K562 (cell line): Measurements from ENCODE around the gene BOLA1. TPM values are rescaled to one million over a fixed set of nuclear protein-coding genes. Genes with fewer than 3 reads are reported as not detected.

Experiments used
- CBFB ChIP-seq: sonication (generic); formaldehyde crosslinking; IDR thresholded peaks from 2 replicates; pipeline ENCODE4 v1.4.0; 2020; ENCODE audit warnings: mild to moderate bottlenecking, missing genetic modification reagents
- CHCHD3 ChIP-seq: fragments of 250-450 bp; sonication (Bioruptor Pico); IDR thresholded peaks from 2 replicates; pipeline ENCODE4 v2.1.2; 2022; ENCODE audit warnings: mild to moderate bottlenecking
- DEAF1 ChIP-seq: fragments of 450-650 bp; formaldehyde crosslinking; IDR thresholded peaks from 2 replicates; pipeline ENCODE4 v1.4.0; 2020; ENCODE audit warnings: mild to moderate bottlenecking, moderate library complexity
- GTF3C2 ChIP-seq: IDR thresholded peaks from 3 replicates; pipeline ENCODE4 v1.6.1; 2011; ENCODE audit warnings: borderline replicate concordance, mild to moderate bottlenecking, moderate library complexity; ENCODE audit not compliant: insufficient read length; ENCODE audit errors: extremely low read depth
- HDAC3 ChIP-seq: fragments of 450-650 bp; IDR thresholded peaks from 2 replicates; pipeline ENCODE4 v1.6.1; 2018; ENCODE audit warnings: borderline replicate concordance, mild to moderate bottlenecking, moderate library complexity; ENCODE audit not compliant: partially characterized antibody
- KAT8 ChIP-seq: fragments of 450-650 bp; IDR thresholded peaks from 2 replicates; pipeline ENCODE4 v1.6.1; 2016; ENCODE audit warnings: low read depth, mild to moderate bottlenecking
- NFE2 ChIP-seq: IDR thresholded peaks from 2 replicates; pipeline ENCODE4 v1.6.1; 2014; ENCODE audit warnings: antibody characterized with exemption, low read depth
- PTTG1 ChIP-seq: fragments of 450-650 bp; IDR thresholded peaks from 2 replicates; pipeline ENCODE4 v1.6.1; 2016; ENCODE audit warnings: low read depth, mild to moderate bottlenecking, missing genetic modification characterization, missing compliant biosample characterization
- RREB1 ChIP-seq: fragments of 250-450 bp; sonication (Bioruptor Pico); IDR thresholded peaks from 2 replicates; pipeline ENCODE4 v1.4.0; 2020
- SIN3A ChIP-seq, 2 experiments: fragments of 150-350 bp in 1 of 2; IDR thresholded peaks; 2 replicates each; pipeline ENCODE4 v1.6.1; 2011 to 2016; ENCODE audit warnings: borderline replicate concordance in 2 of 2, low read depth in 2 of 2, low read length in 2 of 2, mild to moderate bottlenecking in 2 of 2, moderate library complexity in 2 of 2; ENCODE audit not compliant: control insufficient read depth in 1 of 2
- ZBTB5 ChIP-seq: fragments of 450-650 bp; IDR thresholded peaks from 2 replicates; pipeline ENCODE4 v1.6.1; 2017; ENCODE audit warnings: antibody characterized with exemption
- ZNF12 ChIP-seq: sonication (generic); formaldehyde crosslinking; IDR thresholded peaks from 2 replicates; pipeline ENCODE4 v1.4.0; 2020; ENCODE audit warnings: mild to moderate bottlenecking, missing genetic modification reagents
- ZNF655 ChIP-seq: fragments of 250-450 bp; sonication (Bioruptor Pico); IDR thresholded peaks from 2 replicates; pipeline ENCODE4 v1.5.0; 2021
- polyA plus RNA-seq, 8 experiments: library from polyadenylated mRNA; depleted of rRNA in 4 of 8; stranded (reverse) in 5 of 8; unstranded in 3 of 8; fragments of >200 nt; fragmentation: Nextera tagmentation in 2 of 8; fragmentation: Illumina TruSeq in 1 of 8; extraction: Ambion mirVana in 2 of 8; extraction: Trizol in 1 of 8; gene quantifications; 2 replicates each; pipeline versions ENCODE4 v1.2.1 to v1.2.3, GENCODE V29; 2011 to 2014; ENCODE audit warnings: inconsistent platforms in 1 of 8, missing spikeins in 1 of 8
- total RNA-seq, 7 experiments: library from RNA; depleted of rRNA in 6 of 7; stranded (reverse); fragments of >200 nt in 6 of 7; fragmentation: Illumina TruSeq in 2 of 7; extraction: Trizol in 2 of 7; gene quantifications; 2 replicates each; pipeline versions ENCODE4 v1.2.1 to v1.2.3, GENCODE V29; 2011 to 2021; ENCODE audit warnings: low replicate concordance in 1 of 7

The BOLA1 gene
- total and polyA plus RNA-seq, 9 of the 15 experiments (the other 6 are each of a cell fraction or from before 2014, with no cell fraction given), result 0.18 to 1.2 (median 0.40) TPM; not detected in 2

- TF ChIP-seq KAT8 (no peak), DEAF1 (CRISPR knock-in tag) (no peak), SIN3A (IDR thresholded peaks at IDR 0.05; ENCODE audit: borderline replicate concordance in 2 of 2, control insufficient read depth in 1 of 2, low read depth in 2 of 2, low read length in 2 of 2) (0 out of 4 replicates have a peak, but pooled peaks of 1 of the 2 experiments have one; percentile 9), ZBTB5 (no peak), GTF3C2 (no peak), CHCHD3 (peak; percentile 9; the same call in 1 of the 2 replicates), ZNF12 (CRISPR knock-in tag) (no peak), HDAC3 (no peak), CBFB (CRISPR knock-in tag) (no peak), PTTG1 (no peak), RREB1 (no peak), NFE2 (no peak), ZNF655 (no peak)
Measured at GRCh38 chr1:149849947-149850360, 49.4 kb upstream of the BOLA1 start (continued).
